Esophagus mucosa (tissue), 1 donor: ENCODE measurements around the gene FCER1G. TPM values are rescaled to one million over a fixed set of nuclear protein-coding genes. Genes with fewer than 3 reads are reported as not detected.

Experiments used
- ATAC-seq: fragments of 200-7000 bp; cut with Tn5 transposase; one replicate; pipeline ENCODE4 v1.9.1; 2020
- total RNA-seq: library from RNA; stranded (reverse); gene quantifications from one replicate; pipeline ENCODE4 v1.2.4, GENCODE V29; 2023
- donor health status: DM: yes; HTN: yes; CAD: no.

FCER1G gene
- total RNA-seq = 0.76 TPM

DNA sequence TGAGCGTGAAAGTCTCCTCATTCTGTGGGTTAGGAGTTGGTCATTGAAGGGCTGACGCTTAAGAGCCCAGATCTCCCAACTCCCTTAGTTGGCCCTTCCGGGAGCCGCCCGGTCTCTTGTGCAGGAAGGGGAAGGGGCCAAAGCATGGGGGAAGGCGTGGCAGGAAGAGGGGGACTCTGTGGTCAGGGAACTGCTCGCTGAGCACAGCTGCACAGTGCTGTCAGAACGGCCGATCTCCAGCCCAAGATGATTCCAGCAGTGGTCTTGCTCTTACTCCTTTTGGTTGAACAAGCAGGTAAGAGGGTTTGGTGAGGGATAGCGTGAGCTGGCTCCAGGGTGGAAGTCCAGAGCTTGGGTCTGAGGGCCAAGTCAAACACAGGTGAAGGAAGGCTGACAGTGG lies at the start of gene FCER1G:
Gene FCER1G, plus strand, starts transcription at position 220 of the 400 bp plus-strand sequence. Its CDS starts 27 bp downstream, at position 247.
- no peak for ATAC-seq

DNA sequence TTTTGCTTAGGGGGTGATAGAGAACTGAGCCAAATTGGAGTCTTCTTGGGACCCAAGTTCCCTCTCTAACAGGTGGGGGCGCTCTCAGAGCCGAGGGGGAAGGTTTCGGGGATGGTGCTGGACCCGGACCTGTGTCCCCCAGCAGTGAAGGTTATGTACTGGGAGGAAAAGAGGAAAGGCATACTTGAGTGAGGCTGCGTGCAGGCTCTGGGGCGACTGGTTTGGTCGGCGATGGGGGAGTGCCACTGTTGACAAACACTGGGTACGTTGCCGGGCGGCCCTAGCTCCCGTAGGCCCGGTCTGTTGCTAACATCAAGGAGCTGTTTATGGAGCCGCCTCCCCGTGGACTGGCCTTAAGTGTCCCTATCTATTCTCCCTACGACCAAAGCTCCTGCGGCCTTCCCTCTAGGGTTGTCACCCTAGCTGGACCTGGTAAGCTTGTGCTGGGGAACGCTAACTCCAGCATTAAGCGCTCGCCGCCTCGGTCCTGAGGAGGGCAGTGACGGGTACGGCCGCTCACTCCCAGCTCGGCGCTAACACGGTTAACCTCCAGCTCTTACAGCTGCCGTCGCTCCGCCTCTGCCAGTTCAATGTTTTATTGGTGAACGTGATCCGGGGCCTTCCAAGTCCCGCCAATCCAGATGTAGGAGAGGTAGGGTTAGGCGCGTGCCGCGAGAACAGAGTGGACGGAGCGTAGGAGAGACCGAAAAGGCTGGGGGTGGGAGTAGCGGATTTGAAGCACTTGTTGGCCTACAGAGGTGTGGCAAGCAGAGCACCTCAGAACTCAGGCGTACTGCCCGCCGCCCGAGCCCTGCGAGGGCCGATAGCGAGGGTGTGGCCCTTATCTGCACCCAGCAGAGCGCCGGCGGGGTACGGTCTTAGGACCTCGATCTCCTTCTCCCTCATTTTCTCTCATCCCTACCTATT lies 49.1 kb upstream of the FCER1G start, which contains the start of gene PPOX:
Gene PPOX, plus strand, starts transcription at position 685 of the 927 bp plus-strand sequence. CDS start 422 bp downstream, outside the sequence.
- ATAC-seq = peak; percentile 95

DNA sequence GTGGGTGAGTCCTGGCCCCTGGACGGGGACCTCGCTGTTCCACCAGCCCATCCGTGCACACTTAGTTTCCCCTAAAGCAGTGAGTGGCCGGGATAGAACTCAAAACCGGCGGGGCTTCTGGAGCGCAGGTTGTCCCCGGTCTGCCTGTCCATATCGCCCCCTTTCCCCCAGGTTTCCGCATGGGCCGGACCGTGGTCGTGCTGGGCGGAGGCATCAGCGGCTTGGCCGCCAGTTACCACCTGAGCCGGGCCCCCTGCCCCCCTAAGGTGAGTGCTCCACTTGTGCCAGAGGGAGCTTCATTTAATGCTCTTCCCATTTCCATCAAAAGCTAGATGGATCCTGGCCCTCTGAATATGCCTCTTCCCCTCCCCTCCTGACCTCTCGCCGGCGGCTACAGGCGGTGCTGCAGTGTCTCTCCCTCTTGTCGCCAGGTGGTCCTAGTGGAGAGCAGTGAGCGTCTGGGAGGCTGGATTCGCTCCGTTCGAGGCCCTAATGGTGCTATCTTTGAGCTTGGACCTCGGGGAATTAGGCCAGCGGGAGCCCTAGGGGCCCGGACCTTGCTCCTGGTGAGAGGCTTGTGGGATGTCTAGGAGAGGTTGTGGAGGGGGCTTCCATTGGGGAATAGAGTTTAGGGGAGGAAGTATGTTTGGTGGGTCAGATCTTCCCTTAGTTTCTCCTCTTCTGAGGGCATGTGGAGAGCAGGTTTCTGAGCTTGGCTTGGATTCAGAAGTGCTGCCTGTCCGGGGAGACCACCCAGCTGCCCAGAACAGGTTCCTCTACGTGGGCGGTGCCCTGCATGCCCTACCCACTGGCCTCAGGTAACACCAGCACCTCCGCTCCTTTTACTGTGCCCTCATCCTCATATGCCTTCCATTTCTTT lies 48.2 kb upstream of the FCER1G start:
- ATAC-seq = no peak

DNA sequence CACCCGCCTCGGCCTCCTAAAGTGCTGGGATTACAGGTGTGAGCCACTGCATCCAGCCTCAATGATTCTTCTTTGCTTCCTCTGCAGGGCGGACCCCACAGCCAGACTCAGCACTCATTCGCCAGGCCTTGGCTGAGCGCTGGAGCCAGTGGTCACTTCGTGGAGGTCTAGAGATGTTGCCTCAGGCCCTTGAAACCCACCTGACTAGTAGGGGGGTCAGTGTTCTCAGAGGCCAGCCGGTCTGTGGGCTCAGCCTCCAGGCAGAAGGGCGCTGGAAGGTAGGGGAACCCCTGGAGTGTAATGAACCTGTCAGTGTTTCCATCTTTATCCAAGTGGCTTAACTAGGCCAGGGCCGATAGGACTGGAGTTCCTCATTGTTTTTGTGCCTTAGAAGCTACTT lies 46.2 kb upstream of the FCER1G start:
- ATAC-seq = no peak

DNA sequence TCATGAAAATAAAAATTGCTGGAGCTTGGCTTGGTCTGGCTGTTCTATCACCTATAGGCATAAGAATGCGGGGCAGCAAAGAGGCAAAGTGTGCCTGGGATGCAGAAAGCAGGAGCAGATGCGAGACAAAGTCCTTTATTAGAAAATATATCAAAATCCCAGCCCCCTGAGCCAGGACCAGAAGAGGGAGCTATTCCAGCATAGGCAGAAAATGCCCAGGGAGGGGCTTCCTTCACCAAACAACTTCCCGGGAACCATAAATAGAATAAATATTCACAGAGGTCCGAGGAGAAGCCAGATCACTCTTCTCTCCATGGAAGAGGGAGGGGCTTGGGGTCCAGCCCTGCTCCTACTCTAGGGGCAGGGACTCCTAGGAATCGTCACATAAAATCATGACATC lies 43.9 kb upstream of the FCER1G start:
- no peak for ATAC-seq

DNA sequence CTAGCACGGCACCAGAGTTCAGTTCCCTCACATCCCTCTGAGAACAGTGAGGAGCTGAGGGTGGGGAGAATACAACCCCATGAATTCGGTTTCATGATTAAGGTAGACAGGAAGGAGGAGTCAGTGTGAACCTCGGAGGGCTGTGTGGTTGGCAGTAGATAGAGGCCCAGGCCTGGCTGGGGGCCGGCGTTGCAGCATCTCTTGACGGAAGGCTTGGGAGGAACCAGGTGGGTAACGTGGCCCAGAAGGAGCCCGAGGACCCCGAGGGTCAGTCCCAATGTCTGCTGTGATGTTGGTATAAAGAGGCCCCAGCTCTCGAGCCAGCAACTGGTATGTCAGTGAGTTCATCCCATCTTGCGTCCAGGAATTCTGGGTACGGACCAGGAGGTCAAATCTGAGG lies 43.4 kb upstream of the FCER1G start:
- no peak for ATAC-seq

DNA sequence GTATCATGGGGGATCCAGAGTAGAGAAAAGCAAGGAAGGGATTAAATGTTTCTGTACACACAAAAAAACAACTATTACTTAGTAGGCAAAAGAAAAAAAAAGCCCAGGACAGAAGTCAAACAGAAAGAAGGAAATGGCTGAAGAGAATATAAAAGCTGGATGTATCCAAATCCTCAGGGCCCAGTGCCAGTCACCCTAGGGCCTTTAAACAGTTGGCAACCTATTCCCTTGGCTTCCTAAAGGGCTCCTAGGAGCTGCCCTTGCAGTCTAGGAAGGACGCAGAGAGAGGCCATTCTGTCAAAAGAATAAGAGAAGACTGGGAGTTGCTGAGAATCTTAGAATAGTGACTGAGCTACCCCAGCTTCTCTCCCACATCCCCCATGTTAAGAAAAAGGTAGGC lies 42.7 kb upstream of the FCER1G start:
- no peak for ATAC-seq

DNA sequence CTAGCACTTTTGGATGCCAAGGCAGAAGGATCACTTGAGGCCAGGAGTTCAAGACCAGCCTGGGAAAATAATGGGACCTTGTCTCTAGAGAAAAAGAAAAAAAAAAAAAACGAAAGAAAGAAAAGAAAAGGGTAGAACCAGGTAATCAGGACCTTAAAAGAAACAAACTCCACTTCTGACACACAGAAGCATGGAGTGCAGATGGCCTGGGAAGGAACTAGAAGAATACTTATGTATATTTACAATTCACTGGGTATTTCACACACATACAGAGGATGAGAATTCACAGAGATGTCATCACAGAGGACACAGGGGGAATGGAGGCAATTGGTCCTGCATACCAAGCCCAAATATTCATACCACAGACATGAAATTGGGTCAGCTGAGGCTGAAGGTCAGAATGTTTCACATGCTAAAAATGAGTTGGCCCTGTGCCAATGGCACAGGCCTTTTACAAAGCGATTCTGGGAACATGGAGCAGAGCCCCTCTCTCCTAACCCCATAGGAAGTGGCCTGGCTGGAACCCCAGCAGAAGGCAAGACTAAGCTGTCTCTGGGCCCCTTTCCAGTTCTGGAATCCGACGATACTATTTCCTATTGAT lies 42.2 kb upstream of the FCER1G start:
- no peak for ATAC-seq

DNA sequence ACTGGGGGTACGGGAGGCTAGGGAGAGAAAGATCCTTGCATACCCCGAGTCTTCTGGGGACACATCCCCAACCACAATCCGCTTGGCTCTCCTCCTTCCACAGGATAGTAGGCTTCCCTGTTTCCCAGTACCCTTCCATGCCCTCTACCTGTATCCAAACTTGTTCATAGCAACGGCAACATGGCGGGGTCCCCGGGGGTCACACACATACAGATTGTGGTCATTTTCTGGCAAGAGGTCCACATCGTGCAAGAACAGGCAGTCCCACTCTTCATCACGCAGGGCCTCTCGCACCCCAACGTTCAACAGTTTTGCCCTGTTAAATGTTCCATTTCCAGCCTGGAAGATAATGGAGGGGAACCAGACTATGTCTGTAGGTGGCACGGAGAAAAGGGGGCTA lies 41.4 kb upstream of the FCER1G start:
- no peak for ATAC-seq

DNA sequence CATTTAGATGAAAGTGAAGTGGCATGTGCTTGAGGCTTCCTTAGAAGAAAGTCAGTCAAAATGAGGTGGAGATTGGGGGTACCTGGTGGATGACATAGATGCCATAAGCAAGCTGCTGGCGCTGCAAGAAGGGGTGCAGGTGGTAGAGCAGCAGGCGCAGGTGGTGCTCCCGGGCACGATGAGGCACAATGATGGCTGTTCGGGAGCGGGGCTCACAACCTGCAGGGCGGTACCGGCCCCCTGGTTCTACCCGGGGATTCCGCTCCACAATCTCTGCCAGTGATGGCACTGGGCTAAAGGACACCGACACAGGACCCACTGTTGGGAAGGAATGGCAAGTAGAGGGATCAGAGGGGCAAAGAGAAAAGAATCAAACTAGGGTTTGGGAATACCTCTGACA lies 40.2 kb upstream of the FCER1G start:
- ATAC-seq = no peak

DNA sequence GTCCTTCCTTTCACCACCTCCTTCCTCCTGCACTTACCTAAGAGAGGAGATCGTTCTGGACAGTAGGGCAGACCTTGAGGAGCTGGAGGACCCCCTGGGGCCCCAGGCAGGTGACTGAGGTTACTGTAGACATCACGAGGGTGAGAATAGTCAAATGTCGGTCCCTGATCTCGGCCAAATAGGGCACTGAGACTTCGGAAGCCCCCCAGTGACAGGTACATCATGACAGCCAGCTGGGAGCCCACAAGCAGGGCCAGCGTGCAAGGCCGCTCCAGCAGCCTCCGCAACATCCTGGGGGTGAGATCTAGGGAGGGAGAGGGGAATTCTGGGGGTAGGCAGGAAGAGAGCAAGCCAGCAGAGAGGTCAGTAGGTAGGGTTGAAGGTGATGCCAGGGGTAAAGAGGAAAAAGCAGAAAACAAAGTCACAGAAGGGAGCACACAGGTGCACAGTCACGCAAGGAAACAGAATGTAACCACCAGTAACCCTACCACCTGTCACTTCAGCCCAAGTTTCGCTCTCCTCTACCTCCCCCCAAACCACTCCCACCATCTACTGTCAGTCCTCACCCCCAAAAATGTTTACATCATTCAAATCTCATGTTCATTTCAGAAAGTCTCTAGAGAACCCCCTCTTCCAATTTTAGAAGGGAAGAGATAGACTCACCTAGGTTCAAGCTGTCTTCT lies 39.2 kb upstream of the FCER1G start:
- no peak for ATAC-seq

DNA sequence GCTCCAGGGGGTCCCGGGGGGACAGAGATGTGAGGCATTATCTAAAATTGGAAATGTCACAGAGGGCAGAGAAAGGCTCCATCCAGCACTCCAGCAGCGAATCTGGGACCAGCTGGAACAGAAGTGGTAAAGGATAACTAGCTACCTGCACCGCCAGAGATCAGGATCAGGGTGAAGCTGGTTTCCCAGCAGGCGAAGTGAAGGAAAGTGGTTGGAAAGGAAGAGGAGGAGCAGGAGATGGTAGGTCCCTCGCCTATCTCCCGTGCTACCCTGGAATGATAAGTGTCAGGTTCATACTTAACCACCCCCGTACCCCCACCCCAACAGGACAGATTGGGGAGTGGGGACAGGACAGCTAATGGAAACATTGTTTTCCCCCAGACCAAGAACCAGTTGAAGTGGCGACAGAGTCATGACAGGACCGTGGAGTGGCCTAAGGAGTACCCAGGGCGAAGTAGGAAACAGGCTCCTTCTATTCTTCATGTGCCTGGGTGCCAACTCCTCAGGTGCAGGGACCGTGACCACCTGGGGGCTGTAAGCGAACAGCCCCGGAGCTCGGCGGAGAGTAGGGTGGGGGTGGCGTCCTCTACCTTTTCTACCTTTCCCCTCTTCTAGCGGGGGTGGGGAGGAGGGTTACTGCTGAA lies 38.5 kb upstream of the FCER1G start:
- peak; percentile 21 for ATAC-seq

DNA sequence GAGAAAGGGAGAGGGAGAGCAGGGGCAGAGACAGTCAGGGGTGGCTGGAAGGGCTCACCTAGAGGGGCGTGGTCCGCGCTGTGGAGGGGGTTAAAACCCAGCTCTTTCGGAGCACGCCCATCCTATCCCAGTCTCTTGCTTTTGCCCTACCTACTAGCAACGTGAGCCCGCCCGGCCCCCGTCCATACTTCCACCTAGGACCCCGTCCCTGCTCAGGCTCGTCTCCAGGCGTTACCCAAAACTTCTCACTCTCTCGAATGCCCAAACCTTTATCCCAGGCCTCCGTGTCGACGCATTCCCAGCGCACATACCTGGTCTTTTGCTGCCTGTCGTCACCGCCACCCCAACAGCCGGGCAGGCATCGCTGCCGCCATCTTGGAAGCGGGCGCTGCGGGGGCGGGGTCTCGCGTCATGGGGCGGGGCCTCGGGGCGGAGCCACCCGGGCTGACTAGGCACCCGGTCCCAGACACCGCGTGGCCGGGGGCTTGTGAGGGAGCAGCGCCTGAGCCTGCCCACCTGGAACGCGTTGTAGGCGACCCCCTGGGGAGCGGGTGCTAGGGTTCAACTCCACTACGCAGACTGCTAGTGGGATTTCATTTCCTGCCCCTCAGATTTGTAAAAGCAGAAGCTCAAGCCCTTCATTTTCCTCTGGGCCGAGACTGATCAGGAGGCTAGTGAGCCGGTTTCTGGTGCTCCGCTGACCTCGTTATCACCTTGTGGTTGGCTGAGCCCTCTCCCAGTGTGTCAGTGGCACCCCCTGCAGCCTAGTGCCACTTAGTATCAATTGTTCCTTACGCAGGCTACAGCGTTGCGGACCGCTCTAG lies 37.8 kb upstream of the FCER1G start, which contains the start of gene B4GALT3:
Gene B4GALT3, minus strand, starts transcription at position 396 of the 824 bp plus-strand sequence. CDS start 1,447 bp downstream, outside the sequence.
- ATAC-seq = peak; percentile 87

DNA sequence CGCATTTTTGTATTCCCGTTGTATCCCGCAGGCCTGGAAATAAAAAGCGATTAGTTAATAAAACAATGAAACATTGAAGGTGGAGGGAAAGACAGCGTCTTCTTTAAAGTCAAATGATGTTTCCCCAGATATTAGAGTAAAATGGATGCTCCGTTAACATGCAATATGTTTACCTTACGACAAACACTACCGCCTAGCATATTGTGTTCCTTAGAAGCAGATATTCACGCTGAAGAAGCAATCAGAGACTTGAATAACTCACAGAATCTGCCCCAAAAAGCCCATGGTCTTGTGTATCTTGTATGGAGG lies 37.2 kb upstream of the FCER1G start:
- ATAC-seq = no peak

DNA sequence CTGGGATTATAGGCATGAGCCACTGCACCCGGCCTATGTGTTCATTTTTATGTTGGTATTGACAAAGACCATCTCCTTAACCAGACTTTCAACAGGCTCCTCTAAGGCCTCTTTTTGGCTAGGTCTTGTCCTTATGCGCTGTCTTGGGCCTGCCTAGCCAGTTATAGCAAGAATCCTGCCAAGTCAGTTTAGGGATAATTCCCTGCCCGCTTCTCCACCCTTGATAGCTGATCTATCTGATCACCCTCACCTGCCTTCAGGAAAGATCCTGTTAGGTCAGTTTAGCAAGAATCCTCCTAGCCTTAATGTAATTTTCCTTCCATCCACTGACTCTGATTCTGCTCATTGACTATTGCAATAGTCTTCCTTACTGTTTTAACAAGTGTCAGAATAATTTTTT lies 35.4 kb upstream of the FCER1G start:
- peak; percentile 76 for ATAC-seq

DNA sequence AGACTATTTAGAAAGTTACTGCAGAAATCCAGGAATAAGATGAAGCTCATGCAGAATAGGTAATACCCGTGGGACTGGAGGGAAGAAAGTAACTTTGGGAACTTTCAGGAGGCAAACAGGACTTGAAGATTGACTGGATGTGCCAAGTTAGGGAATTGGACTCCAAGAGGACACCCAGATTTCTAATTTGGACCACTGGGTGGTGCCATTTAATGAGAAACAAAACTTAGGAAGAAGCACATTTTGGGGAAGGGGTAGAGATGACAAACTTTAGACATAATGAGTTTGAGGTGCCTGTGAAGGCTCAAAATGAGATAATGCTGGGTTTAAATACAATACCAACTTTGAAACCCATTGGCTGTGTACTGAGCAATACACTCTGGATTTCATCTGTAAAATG lies 34.5 kb upstream of the FCER1G start:
- no peak for ATAC-seq

DNA sequence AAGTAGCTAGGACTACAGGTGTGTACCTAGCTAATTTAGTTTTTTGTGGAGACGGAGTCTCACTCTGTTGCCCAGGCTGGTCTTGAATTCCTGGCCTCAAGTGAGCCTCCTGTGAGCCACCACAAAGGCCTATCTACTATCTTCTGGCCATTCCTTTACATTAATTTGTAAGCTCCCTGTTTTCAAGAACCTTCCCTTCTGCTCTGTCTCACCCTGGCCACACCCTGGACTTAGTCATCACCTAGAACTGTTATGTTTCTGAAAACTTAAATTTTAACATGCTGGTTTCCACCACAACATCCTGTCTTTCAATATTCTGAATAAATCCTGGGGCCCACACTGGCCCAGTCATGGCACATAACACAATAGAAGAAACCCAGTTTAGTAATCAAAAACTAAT lies 32.9 kb upstream of the FCER1G start:
- peak; percentile 18 for ATAC-seq

DNA sequence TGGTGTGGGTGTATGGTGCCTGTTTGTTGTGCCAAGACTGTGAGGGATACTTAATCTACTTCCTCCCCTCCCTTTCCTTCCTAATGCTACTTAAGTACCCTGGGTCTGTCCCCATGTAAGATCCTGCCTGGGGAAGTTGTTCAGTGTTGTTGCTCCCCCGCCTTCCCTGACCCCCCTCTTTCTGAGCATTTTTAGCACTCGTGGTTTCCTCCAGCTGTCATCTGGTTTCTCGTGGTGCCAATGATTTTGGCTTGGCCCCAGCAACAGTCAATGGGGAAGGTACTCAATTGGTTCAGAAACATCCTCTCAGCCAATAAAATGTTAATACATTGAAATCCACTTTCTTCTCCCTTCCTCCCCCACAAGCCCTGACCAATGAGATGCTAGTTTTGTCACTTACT lies 29.8 kb upstream of the FCER1G start:
- ATAC-seq = peak; percentile 57

DNA sequence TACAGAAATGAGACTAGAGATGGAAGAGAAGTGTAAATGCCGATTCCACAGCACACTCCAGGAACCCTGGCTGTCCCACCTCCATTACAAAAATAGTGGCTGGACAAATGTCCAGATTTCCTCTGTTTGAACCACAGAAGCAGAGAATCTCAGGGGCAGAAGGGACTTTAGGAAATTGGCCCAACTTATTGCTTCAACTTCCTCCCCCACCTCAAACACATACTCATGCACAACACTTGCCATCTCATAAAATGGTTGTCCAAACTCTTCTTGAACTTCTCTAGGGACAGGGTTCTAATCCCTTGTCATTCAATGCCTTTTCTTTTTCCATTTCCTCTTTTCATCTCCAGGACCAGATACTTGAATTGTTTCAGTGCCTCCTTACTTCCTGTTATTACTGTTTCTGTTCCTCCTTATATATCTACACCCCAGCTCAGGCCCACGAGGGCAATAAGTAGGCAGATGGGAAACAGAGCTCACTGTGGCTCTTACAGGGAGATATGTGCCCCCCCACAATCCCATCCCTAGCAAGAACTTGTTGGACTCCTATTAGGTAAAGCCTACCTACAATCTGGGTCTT lies 29.3 kb upstream of the FCER1G start:
- peak; percentile 27 for ATAC-seq

DNA sequence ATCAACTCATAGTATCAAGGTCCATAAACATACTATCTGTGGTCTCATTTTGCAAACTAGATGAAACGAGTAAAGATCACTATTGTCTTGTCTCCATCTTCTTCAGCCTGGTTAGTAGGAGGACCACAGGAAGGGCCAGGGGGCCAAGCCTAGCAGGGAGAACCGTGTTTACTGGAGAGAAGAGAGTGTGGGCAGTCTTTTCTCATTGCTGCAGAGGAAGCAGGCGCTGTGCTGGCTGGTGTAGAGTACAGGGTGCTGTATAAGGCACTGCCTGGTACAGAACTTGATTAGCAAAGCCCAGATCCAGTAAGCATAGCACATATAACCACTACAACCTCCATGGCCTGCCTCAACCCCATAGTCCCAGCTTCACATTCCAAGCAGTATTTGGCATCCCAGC lies 27.8 kb upstream of the FCER1G start:
- ATAC-seq = peak; percentile 17

DNA sequence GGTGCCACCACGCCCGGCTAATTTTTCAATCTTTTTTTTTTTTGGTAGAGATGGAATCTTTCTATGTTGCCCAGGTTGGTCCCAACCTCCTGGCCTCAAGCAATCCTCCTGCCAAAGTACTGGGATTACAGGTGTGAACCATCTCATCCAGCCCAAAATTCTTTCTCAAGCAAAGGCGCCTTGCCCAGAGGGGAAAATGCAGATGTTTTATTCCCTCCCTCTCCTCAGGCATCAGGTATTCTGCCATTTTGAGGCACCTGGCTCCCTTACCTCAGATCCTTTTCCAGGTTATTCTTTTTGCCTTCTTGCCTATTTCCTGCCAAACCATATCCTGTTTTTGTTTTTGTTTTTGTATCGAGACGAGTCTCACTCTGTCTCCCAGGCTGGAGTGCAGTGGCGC lies 26.7 kb upstream of the FCER1G start:
- ATAC-seq = no peak
